ENCODE data around the gene NPAS1. TPM values are rescaled to one million over a fixed set of nuclear protein-coding genes. Genes with fewer than 3 reads are reported as not detected.

Gene NPAS1
- total and polyA plus RNA-seq, 2 of the 13 experiments (the other 11 are each of a cell fraction or from before 2014, with no cell fraction given): 0.35 to 2.9 TPM

GRCh38 chr19:47024502-47024901 lies 4.9 kb downstream of the NPAS1 start:
- H3K4me1 ChIP-seq (ENCODE audit: insufficient read depth, low read length): peaks cover 14% of the 10 kb centered on the region
- no TSS peak for BruUV-seq (replicated peaks)
- no peaks in the 10 kb centered on the region for H4K20me1 ChIP-seq (ENCODE audit: insufficient read depth, low read length)
- no peak overlapping the region for H3K4me2 ChIP-seq (ENCODE audit: low read depth, low read length)
- no peaks in the 10 kb centered on the region for H3K36me3 ChIP-seq (replicated peaks in 1 of 2; ENCODE audit: control insufficient read depth in 1 of 2, insufficient read depth in 2 of 2, low read length in 2 of 2)
- ChIA-PET POLR2A (interaction anchor here (0.7 kb wide), 1 partner anchor 55 kb away, joined by 3 read pairs; no protein-coding TSS in a partner anchor), CTCF (ENCODE audit: low intra/inter-chr PET ratio, low total read pairs) (no interaction called here)
- H3K27ac ChIP-seq (ENCODE audit: extremely low read length, insufficient read depth, low read length): no peak overlapping the region
- no peak overlapping the region for H3K4me3 ChIP-seq (replicated peaks in 1 of 3; ENCODE audit: insufficient read depth in 1 of 3, low read depth in 2 of 3, low read length in 3 of 3)
- intact Hi-C loops (cut with micrococcal nuclease; ENCODE audit: unreplicated experiment): no loop called here
- no peak for FAIRE-seq
- H2AFZ ChIP-seq (ENCODE audit: low read length): no peak overlapping the region
- H3K9ac ChIP-seq (ENCODE audit: insufficient read depth, low read depth, low read length): no peak overlapping the region
- no peak for ATAC-seq
- DNase-seq (ENCODE audit: low spot score): no peak
- H3K9me3 ChIP-seq (ENCODE audit: low read length): no peaks in the 10 kb centered on the region
- in situ Hi-C loops (cut with HindIII; ENCODE audit: extremely low pct_ligation_motif_present, low pct_unique_long_range_greater_than_20kb): loop anchor here (10.0 kb wide), 1 partner anchor 100 kb away; no protein-coding TSS in a partner anchor
- H3K79me2 ChIP-seq (ENCODE audit: insufficient read depth, low read length): no peaks in the 10 kb centered on the region
- peak; percentile 81 for TF ChIP-seq ZMYM3 (CRISPR knock-in tag; IDR thresholded peaks at IDR 0.05)
- peak; percentile 91 for TF ChIP-seq ZNF629 (CRISPR knock-in tag; conservative IDR thresholded peaks at IDR 0.05)
- TF ChIP-seq MAF1 (CRISPR knock-in tag; IDR thresholded peaks at IDR 0.05; ENCODE audit: borderline replicate concordance): no peak
- peak; percentile 28; the same call in 1 of the 2 replicates for TF ChIP-seq CHD4 (IDR thresholded peaks at IDR 0.05; ENCODE audit: borderline replicate concordance, low read length)
- TF ChIP-seq ASH2L (IDR thresholded peaks at IDR 0.05; ENCODE audit: insufficient read length, low read depth, low read length): no peak
- WGBS (ENCODE audit: low lambda C conversion rate): 51% methylated on average over 5 of the region's 5 CpGs
- 0 out of 5 replicates have a peak, but pooled peaks cover 1 to 8% of the 10 kb centered on the region in 2 experiments for H3K27me3 ChIP-seq (ENCODE audit: control insufficient read depth in 1 of 2, insufficient read depth in 2 of 2, low read length in 2 of 2)

GRCh38 chr19:47026156-47026555 lies 6.5 kb downstream of the NPAS1 start:
- no peak for FAIRE-seq
- Histone ChIP-seq H3K27ac (ENCODE audit: extremely low read length, insufficient read depth, low read length) (no peak overlapping the region), H3K36me3 (replicated peaks in 1 of 2; ENCODE audit: control insufficient read depth in 1 of 2, insufficient read depth in 2 of 2, low read length in 2 of 2) (no peaks in the 10 kb centered on the region), H4K20me1 (ENCODE audit: insufficient read depth, low read length) (no peaks in the 10 kb centered on the region), H3K4me1 (ENCODE audit: insufficient read depth, low read length) (peaks cover 9% of the 10 kb centered on the region; the same call in 1 of the 2 replicates), H3K9ac (ENCODE audit: insufficient read depth, low read depth, low read length) (no peak overlapping the region), H3K79me2 (ENCODE audit: insufficient read depth, low read length) (no peaks in the 10 kb centered on the region), H2AFZ (ENCODE audit: low read length) (no peak overlapping the region), H3K27me3 (ENCODE audit: control insufficient read depth in 1 of 2, insufficient read depth in 2 of 2, low read length in 2 of 2) (0 out of 5 replicates have a peak, but pooled peaks cover 0 to 1% of the 10 kb centered on the region in 2 experiments), H3K4me3 (replicated peaks in 1 of 3; ENCODE audit: insufficient read depth in 1 of 3, low read depth in 2 of 3, low read length in 3 of 3) (no peak overlapping the region), H3K4me2 (ENCODE audit: low read depth, low read length) (no peak overlapping the region), H3K9me3 (ENCODE audit: low read length) (no peaks in the 10 kb centered on the region)
- DNase-seq (ENCODE audit: low spot score): no peak
- intact Hi-C loops (cut with micrococcal nuclease; ENCODE audit: unreplicated experiment) (no loop called here), in situ Hi-C loops (cut with HindIII; ENCODE audit: extremely low pct_ligation_motif_present, low pct_unique_long_range_greater_than_20kb) (loop anchor here (10.0 kb wide), 1 partner anchor 99 kb away; no protein-coding TSS in a partner anchor)
- ChIA-PET CTCF (ENCODE audit: low intra/inter-chr PET ratio, low total read pairs) (no interaction called here), POLR2A (no interaction called here)
- WGBS (ENCODE audit: low lambda C conversion rate): 89% methylated on average over 2 of the region's 2 CpGs
- TF ChIP-seq NFATC3 (CRISPR knock-in tag; IDR thresholded peaks at IDR 0.05) (no peak), ZMYM3 (CRISPR knock-in tag; IDR thresholded peaks at IDR 0.05) (peak; percentile 61; the same call in 1 of the 2 replicates)
- BruUV-seq (replicated peaks): no TSS peak
- ATAC-seq: no peak
